Stimulated activated CD8-positive, alpha-beta memory T cell treated with anti-CD3 and anti-CD28 coated beads, Interleukin-4, amount 100 ng/mL, for 1 hour (primary cell): ENCODE results near the gene PMM1.
"Not testable (repeated sequence)": the region's sequence is repeated elsewhere in the genome, so short reads cannot be mapped to it uniquely, and the experiment has no call there.

ENCODE experiments used
- DNase-seq, 2 donors: peaks; one replicate each; pipeline ENCODE4 v3.0.0-alpha.2; 2020; ENCODE audit warnings: low read depth in 2 of 2, low spot score in 1 of 2

PMM1 gene

GRCh38 chr22:41597635-41597953, 8.0 kb upstream of the PMM1 start:
- no peak for DNase-seq

DNA sequence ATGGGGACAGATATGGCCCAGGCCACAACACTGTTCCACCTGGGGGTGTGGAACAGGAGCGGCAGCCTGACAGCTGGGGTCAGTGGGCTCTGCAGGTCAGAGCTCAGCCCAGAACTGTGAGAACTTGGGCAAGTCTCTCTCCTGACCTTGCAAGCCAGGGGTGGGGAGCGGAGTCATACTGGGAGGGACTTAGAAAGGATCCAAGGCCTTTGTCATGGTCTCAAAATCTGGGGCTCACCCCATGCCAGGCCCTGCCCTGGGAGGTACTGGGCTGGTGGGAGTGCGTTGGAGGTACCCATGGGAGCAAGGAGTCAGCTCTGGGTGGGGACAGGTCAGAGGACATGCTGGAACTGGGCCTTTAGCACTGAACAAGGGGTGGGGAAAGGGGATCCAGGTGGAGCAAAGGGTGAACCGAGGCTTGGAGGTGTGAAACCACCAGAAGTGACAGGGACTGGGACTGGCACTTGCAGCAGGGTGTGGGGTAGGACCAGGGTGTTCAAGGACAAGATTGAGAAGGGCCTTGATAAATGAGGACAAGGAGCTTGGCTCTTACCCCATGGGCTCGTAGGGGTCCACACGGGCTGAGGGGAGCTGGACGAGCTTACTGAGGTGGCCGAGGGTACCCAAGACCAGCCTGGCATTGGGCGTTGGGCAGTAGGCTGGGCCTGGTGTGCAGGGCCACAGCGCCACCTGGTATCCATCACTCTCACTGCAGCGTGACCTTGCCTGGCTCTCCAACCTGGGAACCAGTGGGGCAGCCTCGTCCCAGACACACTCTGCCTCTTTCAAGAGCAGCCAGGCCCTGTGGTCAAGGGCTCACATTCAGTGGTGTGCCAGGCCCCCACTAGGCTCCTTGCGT, 7.4 kb upstream of the PMM1 start:
- no peak for DNase-seq

- no peak for DNase-seq
These were observed 6.1 kb upstream of the PMM1 start for GRCh38 chr22:41595703-41596102.

DNA sequence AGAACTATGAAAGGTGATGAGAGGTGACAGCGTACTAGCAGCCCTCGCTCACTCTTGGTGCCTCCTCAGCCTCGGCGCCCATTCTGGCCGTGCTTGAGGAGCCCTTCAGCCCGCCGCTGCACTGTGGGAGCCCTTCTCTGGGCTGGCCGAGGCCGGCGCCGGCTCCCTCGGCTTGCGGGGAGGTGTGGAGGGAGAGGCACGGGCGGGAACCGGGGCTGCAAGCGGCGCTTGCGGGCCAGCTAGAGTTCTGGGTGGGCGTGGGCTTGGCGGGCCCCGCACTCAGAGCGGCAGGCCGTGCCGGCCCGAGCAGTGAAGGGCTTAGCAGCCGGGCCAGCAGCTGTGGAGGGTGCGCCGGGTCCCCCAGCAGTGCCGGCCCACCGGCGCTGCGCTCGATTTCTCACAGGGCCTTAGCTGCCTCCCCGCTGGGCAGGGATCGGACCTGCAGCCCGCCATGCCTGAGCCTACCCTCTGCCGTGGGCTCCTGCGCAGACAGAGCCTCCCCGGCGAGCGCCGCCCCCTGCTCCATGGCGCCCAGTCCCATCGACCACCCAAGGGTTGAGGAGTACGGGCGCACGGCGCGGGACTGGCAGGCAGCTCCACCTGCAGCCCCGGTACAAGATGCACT, 3.8 kb upstream of the PMM1 start:
- not testable (repeated sequence) for DNase-seq

- no peak for DNase-seq
These were observed 2.3 kb downstream of the PMM1 start for GRCh38 chr22:41587347-41587723.

DNA sequence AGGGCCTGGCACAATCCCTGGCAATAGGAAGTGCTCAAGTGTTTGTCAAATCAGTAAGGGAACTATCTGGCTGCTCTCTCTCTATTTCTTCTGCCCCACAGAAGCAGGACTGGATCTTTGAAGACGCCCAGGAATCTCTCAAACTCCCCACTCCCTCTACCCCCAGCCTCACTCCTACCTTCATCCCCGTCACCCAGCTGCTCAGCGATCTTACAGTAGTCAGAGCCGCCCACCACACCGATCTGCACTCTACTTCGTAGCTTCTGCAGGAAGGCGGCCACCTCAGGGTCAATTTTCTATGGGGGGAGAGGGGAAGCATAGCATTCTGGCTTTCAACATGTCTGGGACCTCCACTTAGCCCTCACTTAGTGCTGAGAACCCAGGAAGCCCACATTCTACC, 3.7 kb downstream of the PMM1 start:
- DNase-seq = no peak

GRCh38 chr22:41584881-41585280, 4.8 kb downstream of the PMM1 start:
- no peak for DNase-seq

DNA sequence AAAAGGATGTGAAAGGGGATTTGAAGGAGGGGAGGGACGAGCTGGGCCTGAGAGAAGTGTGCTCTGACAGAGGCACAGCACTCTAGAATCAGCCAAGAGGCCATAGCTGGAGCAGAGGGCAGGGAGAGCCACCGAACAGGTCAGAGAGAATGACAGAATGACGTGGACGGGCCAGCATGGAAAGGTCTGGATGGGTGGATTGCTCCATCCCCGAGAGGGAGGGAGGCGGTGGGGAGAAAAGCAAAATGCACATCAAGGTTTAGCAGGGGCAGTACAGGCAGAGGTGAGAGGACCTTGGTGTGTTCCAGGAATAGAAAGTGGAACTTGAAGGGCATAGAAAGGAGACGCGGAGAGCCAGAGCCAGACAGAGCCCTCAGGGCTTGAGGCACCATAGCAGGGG, 6.9 kb downstream of the PMM1 start:
- DNase-seq = no peak

DNA sequence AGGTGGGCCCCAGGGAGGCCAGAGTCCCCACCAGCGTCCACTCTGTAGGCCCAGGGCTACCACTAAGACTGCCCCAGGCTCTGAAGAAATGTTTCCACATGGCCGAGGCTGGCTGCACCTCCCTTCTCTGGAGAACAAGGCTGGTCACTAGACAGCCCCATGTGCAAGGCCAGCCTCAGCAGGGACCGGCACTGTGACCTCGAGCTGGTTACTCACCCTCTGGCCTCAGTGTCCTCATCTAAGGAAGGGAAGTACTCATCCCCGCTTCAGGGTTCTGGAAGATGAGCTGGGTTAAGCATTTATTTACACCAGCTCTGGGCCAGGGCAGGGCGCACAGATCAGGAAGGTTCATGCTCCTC, 9.7 kb downstream of the PMM1 start:
- DNase-seq = no peak

DNA sequence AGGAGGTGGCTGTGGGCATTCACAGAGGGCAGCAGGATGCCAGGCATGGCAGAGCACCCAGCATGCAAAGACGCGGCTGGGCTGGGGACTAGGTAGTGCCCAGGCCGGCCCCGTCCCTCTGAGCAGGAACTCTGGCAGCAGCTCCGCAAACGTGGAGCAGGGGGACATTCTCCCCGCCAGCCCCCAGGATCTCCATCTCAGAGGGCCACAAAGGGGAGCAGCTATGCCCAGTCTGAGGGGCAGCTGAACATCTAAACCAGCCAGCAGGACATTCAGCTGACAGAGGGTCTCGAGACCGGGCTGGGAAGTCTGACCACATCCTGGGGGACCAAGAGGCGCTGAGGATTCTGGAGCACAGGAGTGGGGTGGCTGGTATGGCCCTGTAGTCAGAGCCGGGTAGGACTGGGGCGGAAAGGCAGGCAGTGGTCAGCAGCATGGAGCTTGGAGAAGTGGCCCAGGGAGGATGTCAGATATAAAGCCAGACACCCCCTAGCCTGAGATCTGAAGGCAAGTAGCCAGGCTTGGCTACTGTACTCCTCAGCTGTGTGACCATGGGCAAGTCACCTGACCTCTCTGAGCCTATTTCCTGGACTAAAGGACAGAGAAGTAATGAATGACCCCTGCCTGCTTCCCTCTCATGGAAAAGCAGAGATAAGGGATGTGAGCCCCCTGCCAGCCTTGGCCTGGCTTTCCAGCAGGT, 10.2 kb downstream of the PMM1 start:
- no peak for DNase-seq

DNA sequence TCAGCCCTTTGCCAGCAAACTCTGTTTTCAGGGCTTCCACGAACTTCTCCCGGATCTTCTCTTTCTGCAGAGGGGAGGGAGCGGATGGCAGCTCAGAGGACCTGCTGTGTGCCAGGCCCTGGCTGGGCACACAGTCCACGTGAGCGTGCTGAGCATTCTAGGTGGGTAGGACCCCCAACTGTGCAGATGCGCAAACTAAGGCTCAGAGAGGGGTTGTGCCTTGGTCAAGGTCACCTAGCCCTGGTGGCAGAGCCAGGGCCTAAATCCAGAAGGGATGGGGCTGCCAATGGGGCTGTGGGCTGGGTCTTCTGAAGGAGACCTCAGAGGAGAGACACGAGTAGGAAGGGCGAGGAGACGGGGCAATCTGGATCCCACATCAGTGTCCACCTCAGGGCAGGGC, 10.8 kb downstream of the PMM1 start:
- no peak for DNase-seq

DNA sequence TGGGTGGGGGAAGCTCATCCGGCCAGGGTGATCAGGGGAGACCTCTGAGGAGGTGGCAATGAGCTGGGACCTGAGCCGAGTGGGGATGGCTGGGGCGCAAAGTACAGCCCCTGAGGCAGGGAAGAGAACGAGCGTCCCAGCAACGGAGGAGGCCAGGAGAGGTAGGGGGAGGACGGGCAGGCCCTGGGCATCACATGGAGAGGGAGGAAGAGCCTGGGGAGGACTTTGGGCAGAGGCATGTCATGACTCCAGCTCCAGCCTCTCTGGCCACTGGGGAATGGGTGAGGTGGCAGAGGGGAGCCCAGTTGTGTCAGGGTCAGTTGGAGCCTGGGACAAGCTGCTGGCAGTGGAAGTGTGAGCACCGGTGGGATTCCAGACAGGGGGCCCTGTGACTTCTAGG, 11.5 kb downstream of the PMM1 start:
- no peak for DNase-seq

GRCh38 chr22:41576877-41577276, 12.8 kb downstream of the PMM1 start:
- DNase-seq = peak in 1 of 2 donors; percentile 3

DNA sequence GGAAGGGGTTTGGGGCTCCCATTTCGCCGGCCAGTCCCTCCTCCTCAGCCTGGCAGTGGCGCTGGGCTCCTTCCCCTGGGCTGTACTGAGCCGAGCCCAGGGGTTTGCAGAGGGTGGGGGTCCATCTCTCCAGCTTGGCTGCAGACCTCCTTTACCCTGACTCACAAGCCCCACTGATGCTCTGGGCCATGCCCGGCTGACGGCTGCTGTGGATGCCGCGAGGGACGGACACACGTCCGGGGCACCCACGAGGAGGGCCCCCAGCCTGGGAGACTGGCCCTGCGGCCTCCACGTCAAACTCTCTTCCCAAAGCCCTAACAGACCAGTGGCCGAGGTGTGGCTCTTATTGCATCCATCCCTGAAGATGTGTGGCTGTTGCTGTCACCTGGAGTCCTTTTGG, 14.1 kb downstream of the PMM1 start:
- no peak for DNase-seq

GRCh38 chr22:41574847-41575381, 14.7 kb downstream of the PMM1 start:
- DNase-seq = no peak

DNA sequence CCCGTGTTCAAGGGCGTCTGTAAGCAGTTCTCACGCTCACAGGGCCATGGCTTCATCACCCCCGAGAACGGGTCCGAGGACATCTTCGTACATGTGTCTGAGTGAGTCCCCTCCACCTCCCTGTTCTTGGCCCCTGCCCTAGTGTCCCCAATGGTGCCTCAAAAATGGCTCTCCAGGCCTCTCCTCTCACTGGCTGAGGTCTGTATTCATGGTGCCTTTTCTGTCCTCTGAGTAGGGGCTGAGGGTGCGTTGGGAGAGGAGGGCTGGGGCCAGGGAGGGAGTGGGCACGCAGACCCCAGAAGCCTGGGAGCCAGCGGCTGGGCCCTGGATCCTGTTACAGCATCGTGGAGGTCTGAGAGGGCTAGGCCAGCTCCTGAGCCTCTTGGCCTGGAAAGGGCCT, 16.0 kb downstream of the PMM1 start:
- no peak for DNase-seq

DNA sequence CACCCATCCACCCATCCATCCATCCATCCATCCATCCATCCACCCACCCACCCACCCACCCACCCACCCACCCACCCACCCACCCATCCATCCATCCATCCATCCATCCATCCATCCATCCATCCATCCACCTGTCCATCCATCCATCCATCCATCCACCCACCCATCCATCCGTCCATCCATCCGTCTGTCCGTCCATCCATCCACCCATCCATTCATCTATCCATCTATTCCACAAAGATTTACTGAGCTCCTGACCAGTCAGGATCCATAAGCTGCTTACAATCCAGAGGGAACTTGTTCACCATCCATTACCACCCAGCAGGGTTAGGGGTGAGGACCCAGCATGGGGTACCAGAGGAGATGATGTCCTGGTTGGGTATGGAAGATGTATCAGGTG, 17.3 kb downstream of the PMM1 start:
- DNase-seq = not testable (repeated sequence)

- DNase-seq = no peak
These were observed 17.9 kb downstream of the PMM1 start for GRCh38 chr22:41571786-41572185.

- no peak for DNase-seq
These were observed 19.4 kb downstream of the PMM1 start for GRCh38 chr22:41570221-41570620.

GRCh38 chr22:41568811-41569210, 20.8 kb downstream of the PMM1 start:
- no peak for DNase-seq

DNA sequence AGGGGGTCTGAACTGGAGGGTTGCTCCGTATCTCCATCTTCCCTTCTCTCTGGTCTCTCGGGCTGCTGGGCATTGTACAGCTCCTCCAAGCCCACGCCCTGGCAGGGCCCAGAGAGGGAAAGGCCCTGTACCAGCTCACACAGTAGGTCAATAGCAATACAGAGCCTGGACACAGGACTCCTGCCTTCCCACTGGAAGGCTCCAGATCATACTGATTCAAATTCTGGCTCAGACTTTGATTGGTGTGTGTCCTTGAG, 22.2 kb downstream of the PMM1 start:
- DNase-seq = no peak

GRCh38 chr22:41565403-41566054, 24.1 kb downstream of the PMM1 start:
- no peak for DNase-seq
